HCT116 (cell line): ENCODE measurements around the gene DAPK3. TPM values are rescaled to one million over a fixed set of nuclear protein-coding genes. Genes with fewer than 3 reads are reported as not detected.
A peak's percentile ranks its signal among the peaks of the same experiment; 100 is the strongest.

Experiments used
- ATAC-seq: fragments of 200-7000 bp; cut with Tn5 transposase; 2 replicates; pipeline ENCODE4 v1.9.1; 2020; ENCODE audit warnings: mild to moderate bottlenecking, moderate library complexity
- BruUV-seq: library from RNA; stranded (reverse); fragments of 400-500 nt; replicated peaks from 2 replicates; lab custom pipeline; 2021; lab: Mats Ljungman, UMichigan
- CTCF ChIA-PET: fragments of 300-600 bp; sonication (Branson Sonifier 250); formaldehyde crosslinking; loops from one replicate; lab custom pipeline; 2021; ENCODE audit warnings: antibody characterized with exemption; lab: Charles Lee
- POLR2A ChIA-PET: fragments of 300-600, 350-600 bp; sonication (Branson Sonifier 250); formaldehyde crosslinking; loops from one replicate; lab custom pipeline; 2021; ENCODE audit warnings: antibody characterized with exemption; lab: Charles Lee
- RAD21 ChIA-PET, 2 experiments: fragments of 300-600 bp; sonication (Branson Sonifier 250); formaldehyde crosslinking; loops; one replicate each; lab custom pipeline; 2023; ENCODE audit warnings: low total read pairs in 2 of 2; ENCODE audit not compliant: uncharacterized antibody in 2 of 2, unreplicated experiment in 2 of 2, low non-redundant PET in 1 of 2; lab: Charles Lee
- DNase-seq: peaks from one replicate; pipeline ENCODE4 v3.0.0-alpha.2; 2010; ENCODE audit warnings: low read depth, low spot score
- H2AFZ ChIP-seq: fragments of 200-600 bp; shearing (Covaris generic), sonication (generic); 2 replicates; pipeline ENCODE4 v1.6.1; 2017; ENCODE audit warnings: low read depth, mixed run types, mixed read lengths, antibody characterized with exemption, low read length; ENCODE audit not compliant: poor library complexity, severe bottlenecking
- H3K27ac ChIP-seq: 2 replicates; pipeline ENCODE4 v1.5.1; 2012; ENCODE audit warnings: low read depth, low read length
- H3K27me3 ChIP-seq: fragments of 200-600 bp; sonication (generic); 2 replicates; pipeline ENCODE4 v1.6.1; 2016; ENCODE audit warnings: mixed run types, low read length, mixed read lengths; ENCODE audit not compliant: insufficient read depth
- H3K36me3 ChIP-seq, 2 experiments: fragments of 200-500 bp in 1 of 2; fragments of 200-600 bp in 1 of 2; sonication (Bioruptor generic) in 1 of 2; sonication (generic) in 1 of 2; 2 replicates each; pipeline versions ENCODE4 v1.5.1 to v1.6.1; 2014 to 2016; ENCODE audit warnings: low read length in 2 of 2, inconsistent platforms in 1 of 2, mixed read lengths in 1 of 2, mixed run types in 1 of 2; ENCODE audit not compliant: insufficient read depth in 2 of 2, control insufficient read depth in 1 of 2
- H3K4me1 ChIP-seq, 2 experiments: fragments of 200-600 bp in 1 of 2; sonication (generic) in 1 of 2; 2 replicates each; pipeline versions ENCODE4 v1.5.1 to v1.6.1; 2012 to 2017; ENCODE audit warnings: low read length in 2 of 2, inconsistent platforms in 1 of 2, mild to moderate bottlenecking in 1 of 2, mixed read lengths in 1 of 2, mixed run types in 1 of 2, moderate library complexity in 1 of 2; ENCODE audit not compliant: insufficient read depth in 2 of 2, control insufficient read depth in 1 of 2
- H3K4me2 ChIP-seq: fragments of 200-600 bp; sonication (generic); 2 replicates; pipeline ENCODE4 v1.6.1; 2017; ENCODE audit warnings: mixed run types, low read length, mixed read lengths
- H3K4me3 ChIP-seq, 2 experiments: fragments of 200-600 bp in 1 of 2; sonication (generic) in 1 of 2; replicated peaks in 1 of 2; 2 replicates each; pipeline ENCODE4 v1.5.1; 2011 to 2016; ENCODE audit warnings: low read length in 2 of 2, control low read depth in 1 of 2, low read depth in 1 of 2, mild to moderate bottlenecking in 1 of 2, mixed read lengths in 1 of 2, mixed run types in 1 of 2
- H3K79me2 ChIP-seq: fragments of 200-600 bp; sonication (generic); 2 replicates; pipeline ENCODE4 v1.6.1; 2017; ENCODE audit warnings: mild to moderate bottlenecking, mixed run types, low read length, moderate library complexity, mixed read lengths; ENCODE audit not compliant: insufficient read depth
- H3K9ac ChIP-seq: fragments of 200-600 bp; sonication (generic); 2 replicates; pipeline ENCODE4 v1.6.1; 2016; ENCODE audit warnings: low read length, mixed read lengths
- H3K9me2 ChIP-seq: fragments of 200-600 bp; sonication (generic), shearing (Covaris generic); 2 replicates; pipeline ENCODE4 v1.6.1; 2017; ENCODE audit warnings: mixed run types, mild to moderate bottlenecking, moderate library complexity; ENCODE audit not compliant: insufficient read depth
- H3K9me3 ChIP-seq, 2 experiments: fragments of 200-500 bp in 1 of 2; fragments of 200-600 bp in 1 of 2; sonication (Bioruptor generic) in 1 of 2; sonication (generic) in 1 of 2; 2 replicates each; pipeline ENCODE4 v1.6.1; 2014 to 2017; ENCODE audit warnings: low read length in 2 of 2, mixed read lengths in 2 of 2, inconsistent platforms in 1 of 2, low read depth in 1 of 2, mild to moderate bottlenecking in 1 of 2, mixed run types in 1 of 2, moderate library complexity in 1 of 2; ENCODE audit not compliant: control insufficient read depth in 1 of 2, insufficient read depth in 1 of 2
- H4K20me1 ChIP-seq: fragments of 200-600 bp; sonication (generic), shearing (Covaris generic); 2 replicates; pipeline ENCODE4 v1.6.1; 2017; ENCODE audit warnings: mixed run types, mild to moderate bottlenecking, moderate library complexity; ENCODE audit not compliant: insufficient read depth
- CEBPB ChIP-seq: IDR thresholded peaks from 2 replicates; pipeline ENCODE4 v1.6.1; 2012; ENCODE audit warnings: low read depth
- ELF1 ChIP-seq: IDR thresholded peaks from 2 replicates; pipeline ENCODE4 v1.6.1; 2012; ENCODE audit warnings: low read depth, borderline replicate concordance
- EZH2 ChIP-seq: fragments of 200-600 bp; sonication (generic); IDR thresholded peaks from 2 replicates; pipeline ENCODE4 v1.6.1; 2017; ENCODE audit warnings: antibody characterized with exemption, mixed run types
- EZH2phosphoT487 ChIP-seq: fragments of 200-600 bp; IDR thresholded peaks from 2 replicates; pipeline ENCODE4 v1.6.1; 2018; ENCODE audit warnings: antibody characterized with exemption, borderline replicate concordance
- FOSL1 ChIP-seq: IDR thresholded peaks from 2 replicates; pipeline ENCODE4 v1.6.1; 2012; ENCODE audit warnings: low read depth
- POLR2A ChIP-seq: IDR thresholded peaks from 2 replicates; pipeline ENCODE4 v1.7.0; 2011; ENCODE audit warnings: borderline replicate concordance; ENCODE audit not compliant: insufficient read depth, insufficient read length; ENCODE audit errors: extremely low read depth
- POLR2AphosphoS5 ChIP-seq: IDR thresholded peaks from 2 replicates; pipeline ENCODE4 v1.6.1; 2011; ENCODE audit warnings: mild to moderate bottlenecking, low read depth, low read length, moderate library complexity
- RAD21 ChIP-seq: IDR thresholded peaks from 2 replicates; pipeline ENCODE4 v1.6.1; 2012; ENCODE audit warnings: low read depth, mild to moderate bottlenecking
- SIN3A ChIP-seq: IDR thresholded peaks from 2 replicates; pipeline ENCODE4 v1.6.1; 2012; ENCODE audit warnings: low read depth
- SP1 ChIP-seq: IDR thresholded peaks from 2 replicates; pipeline ENCODE4 v1.6.1; 2012; ENCODE audit warnings: low read depth
- YY1 ChIP-seq: IDR thresholded peaks from 2 replicates; pipeline ENCODE4 v1.6.1; 2011; ENCODE audit warnings: low read length, low read depth, moderate library complexity, mild to moderate bottlenecking; ENCODE audit not compliant: insufficient replicate concordance; ENCODE audit errors: extremely low read depth
- intact Hi-C: fragments of 100-400 bp; cut with micrococcal nuclease; formaldehyde crosslinking; loops from 2 replicates; pipeline ENCODE4 v1.10.0; 2022
- total RNA-seq: library from RNA; stranded (reverse); gene quantifications from one replicate; pipeline ENCODE4 v1.2.1, GENCODE V29; 2021; ENCODE audit not compliant: unreplicated experiment
- TF ChIP-seq, protein P1 (sequence below): IDR thresholded peaks from 2 replicates; pipeline ENCODE4 v1.6.1; 2011; ENCODE audit warnings: mild to moderate bottlenecking, low read length, moderate library complexity; ENCODE audit not compliant: insufficient replicate concordance; ENCODE audit errors: extremely low read depth
- TF ChIP-seq, protein P2 (sequence below): IDR thresholded peaks from 2 replicates; pipeline ENCODE4 v1.6.1; 2012; ENCODE audit warnings: low read depth
- TF ChIP-seq, protein P3 (sequence below): IDR thresholded peaks from 2 replicates; pipeline ENCODE4 v1.6.1; 2012
- TF ChIP-seq, protein P4 (sequence below), 3 experiments: fragments of 200-600 bp in 1 of 3; sonication (generic) in 1 of 3; IDR thresholded peaks in 2 of 3; conservative IDR thresholded peaks in 1 of 3; 2 replicates each; pipeline ENCODE4 v1.5.1; 2012 to 2017; ENCODE audit warnings: low read depth in 2 of 3, low read length in 2 of 3, antibody characterized with exemption in 1 of 3, borderline replicate concordance in 1 of 3, control low read depth in 1 of 3, mild to moderate bottlenecking in 1 of 3, mixed read lengths in 1 of 3, mixed run types in 1 of 3, moderate library complexity in 1 of 3; ENCODE audit not compliant: insufficient read depth in 1 of 3

Gene DAPK3
- total RNA-seq, 1 experiment from 2014 or later: 54.8 TPM

DNA sequence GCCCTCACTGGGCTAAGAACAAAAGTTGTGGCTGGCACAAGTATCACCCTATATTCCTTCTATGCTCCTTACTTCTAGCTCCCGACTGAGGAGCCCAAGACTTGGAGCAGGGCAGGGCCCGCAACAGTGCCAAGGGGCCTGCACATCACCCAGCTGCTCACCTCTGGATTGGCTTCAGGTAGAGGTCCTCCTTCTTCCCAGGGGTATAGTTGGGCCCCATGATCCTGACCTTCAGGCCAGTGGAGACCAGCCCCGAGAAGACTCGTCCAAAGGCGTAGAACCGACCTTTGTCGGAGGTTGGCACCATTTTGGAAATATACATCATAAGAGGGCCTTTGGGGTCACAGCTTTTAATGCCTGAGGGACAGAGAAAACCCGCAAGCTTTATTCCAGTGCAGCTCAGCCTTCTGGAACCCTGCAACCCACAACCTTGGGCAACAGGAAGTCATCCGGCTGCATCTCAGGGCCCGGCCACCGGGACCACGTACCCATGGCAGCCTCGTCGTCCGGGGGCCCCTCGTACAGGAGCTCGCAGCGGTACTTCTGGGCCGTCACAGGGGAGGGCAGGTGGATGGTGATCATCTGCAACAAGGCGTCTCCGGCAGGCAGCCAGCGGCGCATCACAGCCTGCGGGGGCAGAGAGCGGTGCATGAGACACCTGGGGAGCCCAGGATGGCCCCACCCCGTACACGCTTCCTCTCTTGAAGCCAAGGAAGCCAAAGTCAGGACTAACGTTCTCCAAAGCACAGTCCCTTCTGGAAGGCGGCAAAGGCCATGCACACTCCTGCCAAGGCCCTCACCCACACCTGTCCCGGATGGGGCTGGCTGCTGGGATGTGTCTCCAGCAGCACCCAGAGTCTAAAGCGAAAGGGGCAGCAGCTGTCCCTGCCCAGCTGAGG is 9.7 kb upstream of the DAPK3 start:
- H3K4me3 ChIP-seq: no peak overlapping the region
- intact Hi-C loops: no loop called here
- TSS peak; percentile 0 for BruUV-seq
- ATAC-seq (no peak), DNase-seq (no peak)
- H3K27me3 ChIP-seq: no peaks in the 10 kb centered on the region
- ChIA-PET POLR2A (interaction anchor here (1.0 to 2.5 kb wide), 3 partner anchors 9 to 226 kb away, joined by 3 to 11 read pairs (median 5); partner anchors contain the start of gene DAPK3), RAD21 (no interaction called here), CTCF (no interaction called here)
- TF ChIP-seq, protein P1, sequence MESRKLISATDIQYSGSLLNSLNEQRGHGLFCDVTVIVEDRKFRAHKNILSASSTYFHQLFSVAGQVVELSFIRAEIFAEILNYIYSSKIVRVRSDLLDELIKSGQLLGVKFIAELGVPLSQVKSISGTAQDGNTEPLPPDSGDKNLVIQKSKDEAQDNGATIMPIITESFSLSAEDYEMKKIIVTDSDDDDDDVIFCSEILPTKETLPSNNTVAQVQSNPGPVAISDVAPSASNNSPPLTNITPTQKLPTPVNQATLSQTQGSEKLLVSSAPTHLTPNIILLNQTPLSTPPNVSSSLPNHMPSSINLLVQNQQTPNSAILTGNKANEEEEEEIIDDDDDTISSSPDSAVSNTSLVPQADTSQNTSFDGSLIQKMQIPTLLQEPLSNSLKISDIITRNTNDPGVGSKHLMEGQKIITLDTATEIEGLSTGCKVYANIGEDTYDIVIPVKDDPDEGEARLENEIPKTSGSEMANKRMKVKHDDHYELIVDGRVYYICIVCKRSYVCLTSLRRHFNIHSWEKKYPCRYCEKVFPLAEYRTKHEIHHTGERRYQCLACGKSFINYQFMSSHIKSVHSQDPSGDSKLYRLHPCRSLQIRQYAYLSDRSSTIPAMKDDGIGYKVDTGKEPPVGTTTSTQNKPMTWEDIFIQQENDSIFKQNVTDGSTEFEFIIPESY: no peak
- no peak for TF ChIP-seq CEBPB
- TF ChIP-seq RAD21: no peak
- no peak for TF ChIP-seq EZH2
- TF ChIP-seq, protein P2, sequence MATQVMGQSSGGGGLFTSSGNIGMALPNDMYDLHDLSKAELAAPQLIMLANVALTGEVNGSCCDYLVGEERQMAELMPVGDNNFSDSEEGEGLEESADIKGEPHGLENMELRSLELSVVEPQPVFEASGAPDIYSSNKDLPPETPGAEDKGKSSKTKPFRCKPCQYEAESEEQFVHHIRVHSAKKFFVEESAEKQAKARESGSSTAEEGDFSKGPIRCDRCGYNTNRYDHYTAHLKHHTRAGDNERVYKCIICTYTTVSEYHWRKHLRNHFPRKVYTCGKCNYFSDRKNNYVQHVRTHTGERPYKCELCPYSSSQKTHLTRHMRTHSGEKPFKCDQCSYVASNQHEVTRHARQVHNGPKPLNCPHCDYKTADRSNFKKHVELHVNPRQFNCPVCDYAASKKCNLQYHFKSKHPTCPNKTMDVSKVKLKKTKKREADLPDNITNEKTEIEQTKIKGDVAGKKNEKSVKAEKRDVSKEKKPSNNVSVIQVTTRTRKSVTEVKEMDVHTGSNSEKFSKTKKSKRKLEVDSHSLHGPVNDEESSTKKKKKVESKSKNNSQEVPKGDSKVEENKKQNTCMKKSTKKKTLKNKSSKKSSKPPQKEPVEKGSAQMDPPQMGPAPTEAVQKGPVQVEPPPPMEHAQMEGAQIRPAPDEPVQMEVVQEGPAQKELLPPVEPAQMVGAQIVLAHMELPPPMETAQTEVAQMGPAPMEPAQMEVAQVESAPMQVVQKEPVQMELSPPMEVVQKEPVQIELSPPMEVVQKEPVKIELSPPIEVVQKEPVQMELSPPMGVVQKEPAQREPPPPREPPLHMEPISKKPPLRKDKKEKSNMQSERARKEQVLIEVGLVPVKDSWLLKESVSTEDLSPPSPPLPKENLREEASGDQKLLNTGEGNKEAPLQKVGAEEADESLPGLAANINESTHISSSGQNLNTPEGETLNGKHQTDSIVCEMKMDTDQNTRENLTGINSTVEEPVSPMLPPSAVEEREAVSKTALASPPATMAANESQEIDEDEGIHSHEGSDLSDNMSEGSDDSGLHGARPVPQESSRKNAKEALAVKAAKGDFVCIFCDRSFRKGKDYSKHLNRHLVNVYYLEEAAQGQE: no peak
- no peak for TF ChIP-seq POLR2A
- TF ChIP-seq EZH2phosphoT487: no peak
- no peak for TF ChIP-seq YY1
- TF ChIP-seq POLR2AphosphoS5: peak; percentile 8; the same call in 1 of the 2 replicates
- TF ChIP-seq, protein P3, sequence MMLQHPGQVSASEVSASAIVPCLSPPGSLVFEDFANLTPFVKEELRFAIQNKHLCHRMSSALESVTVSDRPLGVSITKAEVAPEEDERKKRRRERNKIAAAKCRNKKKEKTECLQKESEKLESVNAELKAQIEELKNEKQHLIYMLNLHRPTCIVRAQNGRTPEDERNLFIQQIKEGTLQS: no peak
- TF ChIP-seq SIN3A: 0 out of 2 replicates have a peak, but pooled peaks have one; percentile 12
- TF ChIP-seq ELF1: no peak
- no peak for TF ChIP-seq SP1
- TF ChIP-seq, protein P4, sequence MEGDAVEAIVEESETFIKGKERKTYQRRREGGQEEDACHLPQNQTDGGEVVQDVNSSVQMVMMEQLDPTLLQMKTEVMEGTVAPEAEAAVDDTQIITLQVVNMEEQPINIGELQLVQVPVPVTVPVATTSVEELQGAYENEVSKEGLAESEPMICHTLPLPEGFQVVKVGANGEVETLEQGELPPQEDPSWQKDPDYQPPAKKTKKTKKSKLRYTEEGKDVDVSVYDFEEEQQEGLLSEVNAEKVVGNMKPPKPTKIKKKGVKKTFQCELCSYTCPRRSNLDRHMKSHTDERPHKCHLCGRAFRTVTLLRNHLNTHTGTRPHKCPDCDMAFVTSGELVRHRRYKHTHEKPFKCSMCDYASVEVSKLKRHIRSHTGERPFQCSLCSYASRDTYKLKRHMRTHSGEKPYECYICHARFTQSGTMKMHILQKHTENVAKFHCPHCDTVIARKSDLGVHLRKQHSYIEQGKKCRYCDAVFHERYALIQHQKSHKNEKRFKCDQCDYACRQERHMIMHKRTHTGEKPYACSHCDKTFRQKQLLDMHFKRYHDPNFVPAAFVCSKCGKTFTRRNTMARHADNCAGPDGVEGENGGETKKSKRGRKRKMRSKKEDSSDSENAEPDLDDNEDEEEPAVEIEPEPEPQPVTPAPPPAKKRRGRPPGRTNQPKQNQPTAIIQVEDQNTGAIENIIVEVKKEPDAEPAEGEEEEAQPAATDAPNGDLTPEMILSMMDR (IDR thresholded peaks at IDR 0.05 in 2 of 3, conservative IDR thresholded peaks at IDR 0.05 in 1 of 3; ENCODE audit: borderline replicate concordance in 1 of 3, insufficient read depth in 1 of 3, low read depth in 2 of 3, low read length in 2 of 3): no peak
- no peak for TF ChIP-seq FOSL1
- no peak overlapping the region for H2AFZ ChIP-seq
- no peak overlapping the region for H3K9ac ChIP-seq
- no peak overlapping the region for H3K4me2 ChIP-seq
- H3K4me1 ChIP-seq: peaks cover 6 to 31% of the 10 kb centered on the region in 2 experiments
- H3K27ac ChIP-seq: peak overlapping the region; percentile 8; the same call in 1 of the 2 replicates
- peaks cover 75 to 90% of the 10 kb centered on the region in 2 experiments for H3K36me3 ChIP-seq
- no peaks in the 10 kb centered on the region for H3K9me3 ChIP-seq
- peaks cover 95% of the 10 kb centered on the region for H3K79me2 ChIP-seq
- no peaks in the 10 kb centered on the region for H3K9me2 ChIP-seq
- peaks cover 85% of the 10 kb centered on the region; the same call in 1 of the 2 replicates for H4K20me1 ChIP-seq
